NCI-H69 (cell line): ENCODE measurements around the gene TOMM5.

Experiments used
- DNase-seq: peaks from one replicate; lab custom pipeline; 2025; lab: John Stamatoyannopoulos, UW

The TOMM5 gene

DNA sequence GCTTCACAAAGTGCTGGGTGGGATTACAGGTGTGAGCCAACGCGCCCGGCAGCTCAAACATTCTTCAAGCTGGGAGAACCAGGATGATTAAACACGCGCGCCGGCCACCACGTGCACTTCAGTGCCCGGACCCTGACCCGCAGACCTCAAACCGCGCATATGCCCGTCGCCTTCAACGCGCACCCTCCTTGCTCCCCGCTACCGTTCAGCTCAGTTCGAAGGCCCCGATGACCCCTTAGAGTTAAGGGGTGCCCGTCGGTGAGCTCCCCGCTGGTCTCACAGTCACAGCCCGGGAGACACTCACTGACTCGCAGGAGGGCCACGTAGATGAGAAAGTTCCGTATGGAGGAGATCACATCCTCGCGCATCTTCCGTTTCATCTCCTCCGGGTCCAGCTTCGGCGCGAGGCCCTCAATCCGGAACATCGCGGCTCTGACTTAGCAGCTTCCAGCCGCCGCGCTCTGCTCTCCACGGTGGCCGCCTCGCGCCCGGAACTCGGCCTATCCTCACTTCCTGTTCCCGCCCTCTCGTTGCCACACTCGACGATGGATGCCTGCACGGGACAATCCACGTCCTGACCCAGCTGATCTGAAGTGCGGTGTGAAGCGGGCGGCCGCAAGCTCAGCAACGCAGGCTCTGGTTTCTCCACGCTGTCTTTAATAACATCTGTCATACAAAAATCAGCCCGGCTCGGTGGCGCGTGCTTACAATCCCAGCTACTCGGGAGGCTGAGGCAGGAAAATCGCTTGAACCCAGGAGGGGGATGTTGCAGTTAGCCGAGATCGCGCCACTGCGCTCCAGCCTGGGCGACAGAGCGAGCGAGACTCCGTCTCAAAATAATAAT lies at the start of gene TOMM5:
Gene TOMM5 (minus strand): TSS at position 490 of the 844 bp plus-strand sequence. CDS start 65 bp downstream, at position 425.
- peak; percentile 97 for DNase-seq

DNA sequence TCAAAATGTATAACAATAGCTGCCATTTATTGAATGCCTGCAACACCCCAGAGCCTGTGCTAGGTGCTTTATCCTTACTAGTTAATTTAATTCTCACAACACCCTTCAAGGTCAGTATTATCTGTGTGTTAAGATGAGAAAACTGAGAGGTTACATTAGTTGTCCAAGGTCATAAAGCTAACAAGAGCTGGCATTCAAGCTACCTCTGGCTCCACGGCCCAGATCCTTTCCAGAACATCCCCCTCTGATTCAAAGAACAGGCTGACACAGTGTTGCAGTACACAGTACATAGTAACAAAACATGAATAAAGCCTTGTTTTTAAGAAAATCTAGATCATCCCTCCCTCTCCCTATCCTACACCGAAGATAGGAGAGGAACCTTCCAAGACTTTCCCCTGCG lies 48.9 kb upstream of the TOMM5 start:
- DNase-seq: no peak

DNA sequence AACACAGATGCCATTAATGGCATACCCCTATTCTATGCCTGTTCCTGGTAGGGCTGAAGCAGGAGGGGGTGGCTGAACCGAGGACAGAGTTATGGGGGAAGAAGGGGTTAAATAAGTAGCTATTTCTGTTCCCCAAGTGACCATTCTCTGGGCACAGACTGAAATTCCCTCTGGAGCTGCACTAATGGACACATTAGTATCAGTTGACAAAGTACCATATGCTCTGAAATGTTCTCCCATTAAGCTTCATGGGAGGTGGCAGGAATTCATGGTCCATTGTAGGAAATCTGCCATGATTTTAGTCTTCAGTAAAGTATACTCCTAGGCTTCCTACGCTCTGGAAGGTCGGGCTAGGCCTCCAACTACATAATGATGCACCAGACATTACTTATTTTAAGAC lies 47.8 kb upstream of the TOMM5 start:
- DNase-seq: peak; percentile 92

DNA sequence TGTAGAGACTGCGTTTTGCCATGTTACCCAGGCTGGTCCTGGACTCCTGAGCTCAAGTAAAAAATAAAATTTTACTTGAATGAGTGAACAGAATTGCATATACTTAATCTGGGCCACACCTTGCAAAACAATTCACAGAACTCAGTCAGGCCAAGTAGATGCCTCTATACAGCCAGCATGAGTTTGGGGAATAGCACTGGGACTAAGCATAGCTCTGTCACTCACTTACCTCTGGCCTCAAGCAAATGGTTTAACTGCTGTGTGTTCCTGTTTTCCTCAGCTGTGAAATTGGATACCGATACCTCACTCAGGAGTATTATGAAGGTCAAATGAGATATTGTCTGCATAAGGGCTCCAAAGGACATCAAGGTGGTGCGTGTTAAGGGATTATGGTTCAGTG lies 47.4 kb upstream of the TOMM5 start:
- peak; percentile 78 for DNase-seq

DNA sequence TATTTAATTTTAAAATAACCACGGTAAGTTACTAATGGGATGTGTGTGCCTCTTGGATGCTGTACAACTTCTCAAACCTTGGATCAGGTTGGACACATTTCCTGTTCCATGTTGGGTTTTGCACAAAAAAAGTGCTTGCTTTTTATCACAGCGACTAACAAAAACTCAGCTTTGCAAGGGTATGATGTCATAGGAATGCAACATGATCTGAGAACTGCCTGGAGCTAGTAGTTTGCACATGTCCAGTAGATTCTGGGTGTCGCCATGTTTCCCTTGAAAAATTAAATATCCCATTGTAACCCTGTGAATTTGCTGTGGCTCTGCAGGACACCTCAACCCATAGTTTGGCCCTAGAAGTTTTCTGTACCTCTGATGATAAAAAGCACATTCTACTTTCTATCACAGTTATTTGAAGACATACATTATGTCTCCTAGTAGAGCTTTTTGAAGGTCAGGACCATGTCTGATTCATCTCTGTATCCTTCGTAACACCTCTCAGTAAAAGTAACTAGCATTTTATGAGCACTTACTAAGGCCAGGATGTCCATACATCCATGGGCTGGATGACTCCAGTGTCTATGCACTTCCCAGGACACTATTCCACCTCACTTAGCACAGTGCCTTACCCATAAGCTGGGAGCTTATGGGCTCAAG lies 46.8 kb upstream of the TOMM5 start:
- DNase-seq: peak; percentile 54

DNA sequence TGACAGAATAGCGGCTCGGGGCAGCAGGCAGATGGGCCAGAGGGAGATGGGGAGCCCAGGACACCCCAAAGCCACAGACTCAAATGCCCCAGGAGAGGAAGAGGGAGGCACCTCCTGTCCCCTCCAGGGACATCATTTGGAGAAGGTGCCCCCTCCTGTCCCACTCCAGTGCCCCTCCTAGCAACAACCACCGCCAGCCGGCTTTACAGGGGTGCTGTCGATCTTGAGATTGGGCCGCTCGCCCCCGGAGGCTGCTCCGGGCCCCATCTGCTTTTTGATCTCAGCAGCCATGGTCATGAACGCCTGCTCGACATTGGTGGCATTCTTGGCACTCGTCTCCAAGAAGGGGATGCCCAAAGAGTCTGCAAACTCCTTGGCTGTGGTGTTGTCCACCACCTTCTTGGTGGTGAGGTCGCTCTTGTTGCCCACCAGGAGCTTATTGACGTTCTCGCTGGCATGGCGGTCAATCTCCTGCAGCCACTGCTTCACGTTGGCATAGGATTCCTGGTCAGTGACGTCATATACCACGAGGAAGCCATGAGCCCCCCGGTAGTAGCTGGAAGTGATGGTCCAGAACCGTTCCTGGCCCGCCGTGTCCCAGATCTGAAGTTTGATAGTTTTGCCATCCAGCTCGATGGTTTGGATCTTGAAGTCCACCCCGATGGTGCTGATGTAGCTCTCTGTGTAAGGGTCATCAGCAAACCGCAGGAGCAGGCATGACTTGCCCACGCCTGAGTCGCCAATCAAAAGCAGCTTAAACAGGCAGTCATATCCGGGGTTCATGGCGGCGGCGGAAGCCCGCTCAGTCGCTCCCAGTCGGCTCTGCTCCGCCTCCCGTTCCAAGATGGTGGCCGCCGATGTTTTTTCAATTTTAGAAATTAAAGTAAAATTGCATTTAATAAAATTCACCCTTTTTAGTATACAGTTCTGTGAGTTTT lies 44.4 kb upstream of the TOMM5 start:
- no peak for DNase-seq

DNA sequence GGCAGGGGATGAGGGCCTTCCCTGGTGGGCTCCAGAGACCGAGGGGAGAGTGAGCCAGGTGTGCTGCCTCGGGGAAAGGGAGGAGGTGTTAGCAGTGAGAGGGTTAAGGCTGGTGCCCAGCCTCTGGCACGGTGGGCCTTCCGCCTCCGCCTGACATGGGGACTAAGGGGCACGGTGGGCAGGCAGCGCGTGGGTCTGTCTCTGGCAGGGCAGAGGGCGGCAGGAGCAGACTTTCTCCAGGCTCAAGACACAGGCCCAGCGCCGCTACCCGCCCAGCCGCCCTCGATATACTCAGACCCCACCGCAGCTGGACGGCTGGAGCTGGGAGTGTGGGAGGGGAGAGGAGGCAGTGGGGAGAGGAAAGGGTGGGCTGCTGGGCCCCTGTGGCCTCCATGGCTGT lies 43.4 kb upstream of the TOMM5 start:
- no peak for DNase-seq

DNA sequence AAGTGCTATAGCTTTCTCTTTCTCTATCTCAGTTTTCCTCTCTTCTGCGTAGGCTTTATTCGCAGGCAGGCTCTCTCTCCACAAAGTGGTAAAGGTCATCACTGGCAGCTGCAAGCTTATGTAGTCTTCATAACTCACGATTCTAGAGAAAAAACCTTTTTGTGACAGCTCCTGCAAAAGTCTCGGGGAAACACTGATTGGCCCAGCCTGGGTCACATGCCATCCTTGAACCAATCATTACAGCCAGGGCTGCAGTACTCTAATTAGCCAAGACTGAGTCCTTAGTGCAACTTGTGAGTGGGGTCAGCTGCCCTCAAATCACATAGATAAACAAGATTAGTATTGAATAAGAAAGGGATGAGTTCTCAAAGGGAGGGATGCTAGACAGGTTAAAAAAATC lies 40.1 kb upstream of the TOMM5 start:
- no peak for DNase-seq

DNA sequence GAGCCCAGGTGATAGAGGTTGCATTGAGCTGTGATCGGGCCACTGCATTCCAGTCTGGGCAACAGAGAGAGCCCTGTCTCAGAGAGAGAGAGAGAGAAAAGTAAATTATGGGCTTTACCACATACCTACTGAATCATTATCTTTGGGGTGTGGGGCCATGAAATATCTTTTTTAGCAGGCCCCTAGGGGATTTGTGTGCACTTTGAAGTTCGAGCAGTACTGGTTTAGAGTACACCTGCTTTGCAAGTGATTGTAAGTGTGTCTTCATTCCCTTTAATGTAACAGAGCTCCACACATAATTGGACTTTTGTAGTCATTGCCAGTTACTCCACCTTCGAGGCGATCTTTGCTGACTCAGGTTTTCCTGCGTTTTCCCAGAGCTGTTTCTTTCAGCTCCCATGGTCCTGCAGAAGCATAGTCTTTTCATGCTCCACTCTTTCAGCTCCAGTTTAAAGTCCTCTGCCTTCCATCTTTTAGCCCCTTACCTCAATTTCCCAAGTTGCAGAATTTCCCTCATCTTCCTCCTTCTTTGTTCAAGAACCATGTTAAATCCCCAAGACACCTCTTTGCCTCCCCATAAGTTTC lies 34.4 kb upstream of the TOMM5 start:
- DNase-seq: peak; percentile 32

DNA sequence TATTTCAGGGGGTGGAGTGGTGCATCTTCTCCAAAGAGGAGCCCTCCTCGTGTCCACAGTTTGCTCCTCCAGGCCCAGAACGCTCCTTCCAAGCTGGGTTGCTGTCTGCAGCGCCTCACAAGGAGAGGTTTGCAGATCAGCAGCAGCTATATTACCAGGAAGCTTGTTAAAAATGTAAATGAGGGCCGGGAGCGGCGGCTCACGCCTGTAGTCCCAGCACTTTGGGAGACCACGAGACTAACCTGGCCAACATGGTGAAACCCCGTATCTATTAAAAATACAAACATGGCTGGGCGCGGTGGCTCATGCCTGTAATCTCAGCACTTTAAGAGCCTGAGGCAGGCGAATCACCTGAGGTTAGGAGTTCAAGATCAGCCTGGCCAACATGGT lies 33.4 kb upstream of the TOMM5 start:
- DNase-seq: no peak

DNA sequence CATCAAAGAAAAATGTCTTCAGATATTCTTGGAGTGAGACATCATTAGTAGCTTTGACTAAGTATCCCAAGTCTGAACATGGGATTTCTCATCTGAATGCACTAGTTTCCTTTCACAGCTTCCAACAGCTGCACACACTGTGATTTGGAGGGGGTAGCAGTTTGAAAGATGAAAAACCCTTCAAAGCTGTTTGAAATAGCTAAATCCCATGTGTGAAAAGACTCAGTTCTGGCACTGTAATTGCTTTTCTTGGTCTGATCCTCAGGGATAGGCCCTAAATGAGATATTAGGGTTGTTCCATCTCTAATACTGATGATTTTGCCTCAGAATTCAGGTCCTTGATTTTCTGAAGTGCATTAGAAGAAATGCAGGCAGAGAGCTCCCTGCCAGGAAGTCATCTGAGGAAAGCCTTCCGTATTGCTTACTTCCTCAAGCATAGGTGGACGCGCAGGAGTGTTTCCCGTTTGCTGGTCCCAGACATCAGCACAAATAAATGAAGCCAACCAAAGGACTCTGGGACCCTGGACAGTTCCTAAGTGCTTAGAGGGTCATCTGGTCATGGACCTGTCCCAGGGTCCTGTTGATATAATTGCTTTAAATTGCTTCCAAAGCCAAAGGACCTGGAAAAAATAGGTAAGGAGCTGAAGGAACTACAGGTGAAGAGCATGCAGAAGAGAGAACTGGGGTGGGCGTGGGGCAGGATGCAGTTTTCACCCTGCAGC lies 32.8 kb upstream of the TOMM5 start:
- no peak for DNase-seq

DNA sequence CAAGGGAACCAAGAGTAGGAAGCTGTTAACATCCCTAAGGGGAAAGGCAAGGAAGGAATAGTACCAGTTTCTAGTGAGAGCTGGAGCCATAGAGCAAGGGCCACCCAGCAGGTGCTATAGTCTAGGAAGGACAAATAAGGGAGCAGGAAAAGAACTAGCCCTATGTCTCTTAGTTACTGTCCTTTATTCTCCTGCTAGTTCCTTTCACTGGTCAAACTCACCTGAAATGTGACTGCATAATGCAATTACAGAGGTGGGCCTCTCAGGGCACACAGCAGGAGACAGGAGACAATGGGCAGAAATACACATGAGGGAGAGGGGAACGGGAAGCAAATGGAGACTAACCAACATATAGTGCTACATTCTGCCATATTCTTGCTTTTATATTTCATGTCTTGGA lies 31.7 kb upstream of the TOMM5 start:
- DNase-seq: peak; percentile 72

DNA sequence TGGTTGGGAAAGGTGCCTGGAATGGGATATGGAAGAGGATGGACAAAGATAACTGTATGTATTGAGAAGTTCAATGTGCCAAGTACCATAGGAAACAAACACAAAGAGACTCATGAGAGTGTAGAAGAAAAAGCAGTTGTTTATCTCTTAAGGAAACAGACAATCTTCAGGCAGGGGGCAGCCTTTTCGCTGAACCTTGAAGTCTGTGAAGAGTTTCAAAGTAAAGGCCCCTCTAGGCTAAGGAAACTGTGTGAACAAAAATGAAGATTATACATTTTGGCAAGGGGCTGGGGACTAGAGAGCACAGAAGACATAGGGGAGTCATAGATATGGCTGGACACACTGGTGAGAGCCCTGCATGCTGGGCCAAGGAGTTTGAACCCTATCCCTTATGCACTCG lies 30.9 kb upstream of the TOMM5 start:
- DNase-seq: no peak

DNA sequence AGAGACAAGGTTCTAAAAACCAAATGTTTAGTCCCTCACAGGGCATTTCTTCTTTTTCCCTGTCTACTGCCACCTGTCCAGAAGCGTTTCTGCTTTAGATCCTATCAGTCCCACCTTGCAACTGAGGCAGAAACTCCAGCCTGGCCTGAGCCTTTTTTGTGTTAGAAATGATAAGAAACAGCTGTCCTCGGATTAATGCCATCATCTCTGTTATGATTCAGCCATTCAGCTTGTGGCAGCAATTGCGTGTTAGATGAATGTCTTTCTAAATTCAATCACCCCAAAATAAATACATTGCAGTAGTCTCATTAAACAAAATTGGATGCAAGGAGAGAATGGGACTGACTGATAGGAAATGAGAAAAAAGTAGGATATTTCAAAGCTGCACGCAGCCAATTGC lies 30.1 kb upstream of the TOMM5 start:
- no peak for DNase-seq

DNA sequence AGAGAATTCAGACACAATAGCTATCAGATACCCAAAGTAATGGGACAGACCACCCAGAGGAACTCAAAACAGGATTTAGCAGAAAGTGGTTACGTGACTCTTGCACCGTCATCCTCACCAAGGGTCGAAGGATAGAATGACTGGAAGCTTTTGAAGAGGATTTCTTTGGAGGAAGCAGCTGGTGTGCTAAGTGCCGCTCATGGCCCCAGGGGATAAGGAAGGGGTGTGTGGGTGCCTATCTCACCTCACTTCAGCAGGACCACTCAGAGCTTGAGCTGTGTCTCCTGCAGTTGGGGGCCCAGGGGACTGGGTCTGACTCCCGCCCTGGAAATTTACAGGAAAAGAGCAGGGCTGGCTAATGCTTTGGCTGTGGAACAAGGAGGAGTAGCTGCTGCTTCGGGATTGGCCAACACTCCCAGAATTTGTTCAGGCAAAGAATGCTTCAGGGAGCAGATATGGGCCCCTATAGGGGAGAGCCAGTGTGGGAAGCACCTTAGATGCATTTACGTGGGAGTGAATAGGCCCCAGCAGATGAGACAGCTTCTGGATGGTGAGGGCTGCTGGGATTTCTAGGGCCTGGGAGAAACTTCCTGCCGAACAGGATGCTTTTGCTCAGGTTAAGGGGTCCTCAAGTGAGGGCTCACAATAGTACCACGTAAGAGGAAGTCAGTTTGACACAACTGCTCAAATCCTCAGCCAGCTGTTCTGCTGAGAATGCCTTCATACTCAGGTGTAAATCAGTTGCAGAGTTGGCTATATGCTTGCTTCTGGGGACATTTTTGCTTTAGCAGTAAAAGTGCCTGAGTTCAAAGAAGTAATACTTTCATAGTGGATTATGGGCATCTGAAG lies 29.1 kb upstream of the TOMM5 start:
- DNase-seq: peak; percentile 61

DNA sequence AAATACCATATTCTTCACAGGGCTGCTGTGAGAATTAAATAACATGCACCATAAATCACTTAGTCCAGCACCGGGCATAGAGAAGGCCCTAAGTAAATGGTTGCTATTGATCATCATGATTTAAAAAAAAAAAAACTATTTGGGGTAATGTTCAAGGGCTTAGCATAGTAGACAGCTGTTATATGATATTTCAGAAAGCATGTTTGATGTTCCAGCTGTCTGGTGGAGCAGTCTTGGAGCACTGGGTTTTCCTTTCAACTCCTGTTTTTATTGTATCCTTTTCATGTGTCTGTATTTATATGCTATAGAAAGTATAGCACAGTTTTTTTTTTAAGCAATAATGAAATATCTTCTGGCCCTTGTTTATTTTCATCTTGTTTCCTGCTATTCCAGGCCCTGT lies 28.0 kb upstream of the TOMM5 start:
- peak; percentile 68 for DNase-seq

DNA sequence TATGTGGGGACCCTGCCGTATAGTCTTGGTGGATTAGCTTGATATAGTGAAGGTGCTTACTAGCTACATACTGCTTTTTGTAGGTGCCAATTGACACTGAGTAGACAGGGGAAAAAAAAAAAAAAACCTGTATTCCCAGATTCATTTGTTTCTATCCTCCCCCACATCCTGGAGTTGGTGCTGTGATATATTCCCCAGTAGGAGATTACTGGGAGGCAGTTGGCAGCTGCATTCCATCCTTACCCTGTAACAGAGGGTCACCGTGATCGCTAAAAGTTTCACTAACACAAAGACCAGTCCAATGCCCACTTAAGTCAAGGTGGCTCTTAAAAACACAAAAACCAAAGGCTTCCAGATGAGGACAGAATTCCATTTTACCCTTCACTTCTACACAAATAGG lies 27.4 kb upstream of the TOMM5 start:
- DNase-seq: peak; percentile 56

DNA sequence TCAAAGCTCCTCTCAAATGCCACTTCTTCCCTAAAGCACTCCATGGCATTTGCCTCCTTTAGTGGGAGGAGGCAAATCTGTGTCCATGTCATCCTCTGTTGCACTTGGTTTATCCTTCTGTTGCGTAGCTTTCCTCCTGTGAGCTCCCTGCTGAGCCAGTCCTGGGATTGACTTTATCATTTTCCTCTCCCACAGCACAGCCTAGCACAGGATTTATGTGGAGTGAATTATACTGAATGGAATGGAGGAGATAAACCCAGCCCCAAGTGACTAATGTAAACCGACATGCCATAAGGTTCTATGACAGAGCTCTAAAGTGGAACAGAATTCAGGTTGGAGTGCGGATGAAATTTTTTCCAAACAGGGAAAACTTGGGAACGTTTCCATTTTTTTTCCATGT lies 26.4 kb upstream of the TOMM5 start:
- DNase-seq: peak; percentile 66

DNA sequence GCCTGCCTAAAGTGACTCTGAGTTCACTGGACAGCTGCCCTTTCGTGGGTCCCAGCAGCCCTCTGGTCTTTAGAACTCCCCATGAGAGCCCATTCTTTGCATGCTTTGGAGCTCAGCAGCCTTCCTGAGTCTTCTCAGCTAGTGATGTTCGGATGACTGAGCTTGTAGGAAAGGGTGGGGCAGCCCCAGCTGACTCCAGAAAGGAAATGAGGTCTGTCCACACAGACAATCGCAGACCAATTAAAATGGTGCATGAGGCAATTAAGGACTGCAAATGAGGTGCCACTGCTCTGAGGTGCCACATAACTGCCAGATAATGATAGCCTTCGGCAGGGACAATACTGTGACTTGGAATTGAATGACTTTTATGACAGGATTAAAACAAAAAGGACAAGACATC lies 25.4 kb upstream of the TOMM5 start:
- DNase-seq: peak; percentile 96

DNA sequence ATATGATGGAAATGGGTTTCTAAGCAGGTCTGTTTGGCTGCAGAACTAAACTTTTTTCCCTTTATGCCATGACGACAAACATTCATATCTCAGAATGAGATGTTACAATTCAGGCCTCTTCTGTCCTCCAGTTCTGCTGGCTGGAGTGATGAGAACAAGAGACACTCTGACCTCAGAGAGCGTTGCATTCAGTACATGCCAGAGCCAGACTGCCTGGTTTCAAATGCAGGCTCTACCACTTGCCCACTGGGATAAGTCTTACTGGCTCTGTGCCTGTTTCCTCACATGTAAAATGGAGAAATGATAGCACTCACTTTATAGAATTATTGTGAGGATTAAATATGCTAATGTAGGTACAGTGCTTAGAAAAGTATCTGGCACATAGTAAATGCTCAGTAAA lies 24.8 kb upstream of the TOMM5 start:
- DNase-seq: no peak

DNA sequence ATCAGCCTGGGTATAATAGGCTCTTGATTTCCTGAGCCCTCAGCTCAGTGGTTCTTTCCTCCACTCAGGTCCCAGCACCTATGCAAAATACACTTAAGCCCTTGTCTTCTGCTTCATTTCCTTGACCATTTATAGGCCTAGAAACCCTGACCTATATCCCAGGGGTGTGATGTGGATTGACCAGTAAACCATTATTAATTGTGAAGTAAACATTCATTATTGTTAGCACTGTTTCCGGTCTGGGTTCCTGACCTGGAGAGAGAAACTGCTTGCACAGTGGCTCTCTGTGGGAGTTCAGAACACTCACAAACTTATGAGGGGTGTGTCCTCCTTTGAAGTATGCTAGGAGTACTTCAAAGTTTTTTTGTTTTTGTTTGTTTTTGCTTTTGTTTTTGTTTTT lies 19.6 kb upstream of the TOMM5 start:
- DNase-seq: peak; percentile 45
